Heart left ventricle (tissue), 16 donors: ENCODE data around the gene ATM. TPM values are rescaled to one million over a fixed set of nuclear protein-coding genes. Genes with fewer than 3 reads are reported as not detected.
A peak's percentile ranks its signal among the peaks of the same experiment; 100 is the strongest.

Source experiments
- ATAC-seq, 4 donors: fragments of 200-7000 bp; cut with Tn5 transposase; one replicate each; pipeline ENCODE4 v1.9.1; 2020 to 2022; ENCODE audit warnings: moderate library complexity in 4 of 4, mild to moderate bottlenecking in 3 of 4, moderate number of reproducible peaks in 1 of 4
- DNase-seq, 5 donors: peaks; one replicate each; pipeline ENCODE4 v3.0.0-alpha.2; 2020
- H3K27ac ChIP-seq, 12 donors: fragments of 200-600 bp; sonication (generic) in 4 of 12; one replicate each; pipeline versions ENCODE4 v1.5.0 to v1.8.0; 2016 to 2022; ENCODE audit warnings: mild to moderate bottlenecking in 2 of 12
- H3K27me3 ChIP-seq, 9 donors: fragments of 200-600 bp; sonication (generic) in 2 of 9; one replicate each; pipeline versions ENCODE4 v1.5.1 to v1.8.0; 2016 to 2022; ENCODE audit warnings: mild to moderate bottlenecking in 3 of 9
- H3K36me3 ChIP-seq, 9 donors: fragments of 200-600 bp; sonication (generic) in 2 of 9; one replicate each; pipeline versions ENCODE4 v1.5.0 to v1.8.0; 2018 to 2022; ENCODE audit warnings: mild to moderate bottlenecking in 2 of 9
- H3K4me1 ChIP-seq, 12 donors: fragments of 200-600 bp; sonication (generic) in 4 of 12; one replicate each; pipeline versions ENCODE4 v1.5.0 to v1.8.0; 2016 to 2022; ENCODE audit warnings: mild to moderate bottlenecking in 3 of 12
- H3K4me3 ChIP-seq, 12 donors: fragments of 200-600 bp; sonication (generic) in 4 of 12; one replicate each; pipeline versions ENCODE4 v1.5.0 to v1.8.0; 2017 to 2022; ENCODE audit warnings: mild to moderate bottlenecking in 9 of 12, moderate library complexity in 4 of 12
- H3K9me3 ChIP-seq, 12 donors: fragments of 200-600 bp; sonication (generic) in 4 of 12; one replicate each; pipeline versions ENCODE4 v1.5.0 to v1.8.0; 2016 to 2022; ENCODE audit warnings: mild to moderate bottlenecking in 1 of 12
- POLR2A ChIP-seq, 2 donors: fragments of 450-650 bp; IDR thresholded peaks; one replicate each; pipeline ENCODE4 v1.6.1; 2017; ENCODE audit warnings: antibody characterized with exemption in 2 of 2, mild to moderate bottlenecking in 2 of 2, moderate library complexity in 2 of 2
- WGBS, 4 donors: extraction: QIAGEN DNeasy Blood & Tissue Kit in 2 of 4; methylation state at CpG; one replicate each; pipeline versions ENCODE4 v1.1.5 to v1.1.7; 2013 to 2018; 5-methylcytosine and 5-hydroxymethylcytosine counted together
- intact Hi-C, 10 donors: fragments of 100-400 bp; cut with DNase I; formaldehyde crosslinking; loops; one replicate each; pipeline versions ENCODE4 v1.11.1 to v1.14.2; 2022
- polyA plus RNA-seq, 2 donors: library from polyadenylated mRNA; stranded (reverse); fragments of 200-250 nt; gene quantifications; one replicate each; pipeline ENCODE4 v1.2.3, GENCODE V29; 2013
- total RNA-seq, 9 donors: library from RNA; depleted of rRNA in 2 of 9; stranded (reverse); fragments of >200 nt in 2 of 9; fragmentation: NEBNext Ultra II Directional in 3 of 9; extraction: Animal tissue kit (Norgen Biotek cat#: 25700) in 3 of 9; gene quantifications; one replicate each; pipeline versions ENCODE4 v1.1.0 to v1.2.4, GENCODE V29; 2016 to 2023
- TF ChIP-seq, protein P1 (sequence below), 12 donors: fragments of 200-600 bp; sonication (generic) in 4 of 12; IDR thresholded peaks; one replicate each; pipeline versions ENCODE4 v1.5.0 to v1.8.0; 2018 to 2022; ENCODE audit warnings: antibody characterized with exemption in 12 of 12, mild to moderate bottlenecking in 5 of 12
- donor health status: ischemic (EF 13 %, LVEDD 7.1; RV severe dilation, severe dysfunction).
- donor health status: healthy with polysubstance abuse.
- donor health status: DM: no; HTN: yes; CAD: no.
- donor health status: DM: no; HTN: no; CAD: no.
- donor health status: ischemic (EF 25% LVEDD 6.9; RV normal size, moderate dysfunction).
- donor health status: ischemic (EF 25% LVEDD 5.7; RV mildly dilated, moderate dysfunction).
- donor health status: healthy.
- donor health status: DM: yes; HTN: yes; CAD: no.
- donor health status: ischemic (EF 35%, LVEDD 5.7; RV mildly dilated, moderate dysfunction).
- donor health status: nonischemic (EF 11% LVEDD 7.7; RV severe dilation, severe dysfunction).
- donor health status: DM: yes; HTN: yes; CAD: no.
- donor health status: PGD.
- donor health status: ischemic (EF 29% LVEDD 5.4; RV normal size, mild dysfunction).
- donor health status: nonischemic (EF 23%, LVEDD 6.1; RV moderate dilation, normal function).

ATM gene
- total and polyA plus RNA-seq, 11 donors: 14.0 to 50.8 (median 31.2) TPM

DNA sequence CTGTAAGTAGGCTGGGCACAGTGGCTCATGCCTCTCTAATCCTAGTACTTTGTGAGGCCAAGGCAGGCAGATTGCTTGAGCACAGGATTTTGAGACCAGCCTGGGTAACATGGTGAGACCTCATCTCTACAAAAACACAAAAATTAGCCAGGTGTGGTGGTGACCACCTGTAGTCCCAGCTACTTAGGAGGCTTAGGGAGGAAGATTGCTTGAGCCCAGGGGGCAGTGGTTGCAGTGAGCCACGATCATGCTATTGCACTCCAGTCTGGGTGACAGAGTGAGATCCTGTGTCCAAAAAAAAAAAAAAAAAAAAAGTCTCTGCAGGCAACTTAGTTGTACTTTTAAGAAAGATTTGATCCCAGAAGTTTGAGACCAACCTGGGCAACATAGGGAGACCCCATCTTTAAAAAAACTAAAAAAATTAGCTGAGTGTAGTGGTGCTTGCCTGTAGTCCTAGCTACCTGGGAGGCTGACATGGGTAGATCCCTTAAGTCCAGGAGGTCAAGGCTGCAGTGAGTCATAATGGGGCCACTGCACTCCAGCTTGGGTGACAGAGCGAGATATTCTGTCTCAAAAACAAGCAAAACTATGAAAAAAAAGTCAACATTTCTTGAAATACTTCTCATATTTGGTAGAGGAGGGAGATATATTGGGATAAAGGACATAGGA is 10.5 kb downstream of the ATM start:
- intact Hi-C loops: no loop called here
- no peak for DNase-seq
- H3K4me3 ChIP-seq: no peak overlapping the region
- peaks cover 0 to 3% (median 0%) of the 10 kb centered on the region in 12 donors for H3K9me3 ChIP-seq
- H3K36me3 ChIP-seq: peaks cover 0 to 97% (median 69%) of the 10 kb centered on the region in 9 donors
- H3K4me1 ChIP-seq: peaks cover 0 to 32% (median 0%) of the 10 kb centered on the region in 12 donors
- TF ChIP-seq, protein P1, sequence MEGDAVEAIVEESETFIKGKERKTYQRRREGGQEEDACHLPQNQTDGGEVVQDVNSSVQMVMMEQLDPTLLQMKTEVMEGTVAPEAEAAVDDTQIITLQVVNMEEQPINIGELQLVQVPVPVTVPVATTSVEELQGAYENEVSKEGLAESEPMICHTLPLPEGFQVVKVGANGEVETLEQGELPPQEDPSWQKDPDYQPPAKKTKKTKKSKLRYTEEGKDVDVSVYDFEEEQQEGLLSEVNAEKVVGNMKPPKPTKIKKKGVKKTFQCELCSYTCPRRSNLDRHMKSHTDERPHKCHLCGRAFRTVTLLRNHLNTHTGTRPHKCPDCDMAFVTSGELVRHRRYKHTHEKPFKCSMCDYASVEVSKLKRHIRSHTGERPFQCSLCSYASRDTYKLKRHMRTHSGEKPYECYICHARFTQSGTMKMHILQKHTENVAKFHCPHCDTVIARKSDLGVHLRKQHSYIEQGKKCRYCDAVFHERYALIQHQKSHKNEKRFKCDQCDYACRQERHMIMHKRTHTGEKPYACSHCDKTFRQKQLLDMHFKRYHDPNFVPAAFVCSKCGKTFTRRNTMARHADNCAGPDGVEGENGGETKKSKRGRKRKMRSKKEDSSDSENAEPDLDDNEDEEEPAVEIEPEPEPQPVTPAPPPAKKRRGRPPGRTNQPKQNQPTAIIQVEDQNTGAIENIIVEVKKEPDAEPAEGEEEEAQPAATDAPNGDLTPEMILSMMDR (IDR thresholded peaks at IDR 0.05): no peak
- TF ChIP-seq POLR2A (IDR thresholded peaks at IDR 0.05): no peak
- ATAC-seq: no peak
- peak overlapping the region in 1 of 12 donors; percentile 20 for H3K27ac ChIP-seq
- 97 to 99% (median 98%) methylated on average over 2 of the region's 2 CpGs for WGBS, 4 donors
- H3K27me3 ChIP-seq: no peaks in the 10 kb centered on the region

DNA sequence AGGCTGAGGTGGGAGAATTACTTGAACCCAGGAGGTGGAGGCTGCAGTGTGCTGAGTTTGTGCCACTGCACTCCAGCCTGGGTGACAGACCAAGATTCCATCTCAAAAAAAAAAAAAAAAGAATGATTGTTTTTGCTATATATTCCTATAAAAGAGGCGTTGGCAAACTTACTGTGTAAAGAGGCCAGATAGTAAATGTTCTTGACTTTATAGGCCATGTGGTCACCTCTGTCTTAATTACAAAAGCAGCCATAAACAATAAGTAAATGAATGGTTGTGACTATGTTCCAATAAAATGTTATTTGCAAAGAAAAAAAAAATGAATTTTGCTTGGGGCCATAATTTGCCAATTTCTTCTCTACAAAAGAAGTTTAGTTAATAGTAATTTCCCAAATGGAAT is 12.3 kb downstream of the ATM start:
- peaks cover 0 to 3% (median 0%) of the 10 kb centered on the region in 12 donors for H3K9me3 ChIP-seq
- no peak for ATAC-seq
- TF ChIP-seq POLR2A (IDR thresholded peaks at IDR 0.05): no peak
- TF ChIP-seq, protein P1 (IDR thresholded peaks at IDR 0.05): no peak
- H3K4me3 ChIP-seq: no peak overlapping the region
- DNase-seq: no peak
- no peaks in the 10 kb centered on the region for H3K27me3 ChIP-seq
- peak overlapping the region in 1 of 12 donors; percentile 83 for H3K27ac ChIP-seq
- intact Hi-C loops: no loop called here
- H3K36me3 ChIP-seq: peaks cover 0 to 97% (median 67%) of the 10 kb centered on the region in 9 donors
- WGBS, 4 donors: 91 to 98% (median 94%) methylated on average over 1 of the region's 1 CpG
- H3K4me1 ChIP-seq: peaks cover 0 to 44% (median 0%) of the 10 kb centered on the region in 12 donors

DNA sequence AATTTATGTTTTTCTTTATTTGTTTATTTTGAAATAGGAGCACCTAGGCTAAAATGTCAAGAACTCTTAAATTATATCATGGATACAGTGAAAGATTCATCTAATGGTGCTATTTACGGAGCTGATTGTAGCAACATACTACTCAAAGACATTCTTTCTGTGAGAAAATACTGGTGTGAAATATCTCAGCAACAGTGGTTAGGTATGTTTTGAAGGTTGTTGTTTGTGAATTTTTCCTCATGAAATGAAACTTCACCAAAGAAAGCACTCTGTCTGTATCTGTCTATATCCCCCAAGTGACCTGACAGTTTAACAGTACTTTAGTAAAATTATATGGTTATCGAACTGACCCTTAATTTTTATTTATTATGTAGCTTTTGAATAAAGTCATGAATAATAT is 12.8 kb downstream of the ATM start:
- Histone ChIP-seq H3K36me3 (peaks cover 0 to 97% (median 67%) of the 10 kb centered on the region in 9 donors), H3K27me3 (no peaks in the 10 kb centered on the region), H3K9me3 (peaks cover 0 to 3% (median 0%) of the 10 kb centered on the region in 12 donors), H3K4me3 (no peak overlapping the region), H3K27ac (peak overlapping the region in 1 of 12 donors; percentile 83), H3K4me1 (peaks cover 0 to 44% (median 0%) of the 10 kb centered on the region in 12 donors)
- ATAC-seq (no peak), DNase-seq (no peak)
- intact Hi-C loops: no loop called here
- WGBS, 4 donors: 91 to 98% (median 97%) methylated on average over 2 of the region's 2 CpGs
- TF ChIP-seq, protein P1 (IDR thresholded peaks at IDR 0.05): no peak
- no peak for TF ChIP-seq POLR2A (IDR thresholded peaks at IDR 0.05)

DNA sequence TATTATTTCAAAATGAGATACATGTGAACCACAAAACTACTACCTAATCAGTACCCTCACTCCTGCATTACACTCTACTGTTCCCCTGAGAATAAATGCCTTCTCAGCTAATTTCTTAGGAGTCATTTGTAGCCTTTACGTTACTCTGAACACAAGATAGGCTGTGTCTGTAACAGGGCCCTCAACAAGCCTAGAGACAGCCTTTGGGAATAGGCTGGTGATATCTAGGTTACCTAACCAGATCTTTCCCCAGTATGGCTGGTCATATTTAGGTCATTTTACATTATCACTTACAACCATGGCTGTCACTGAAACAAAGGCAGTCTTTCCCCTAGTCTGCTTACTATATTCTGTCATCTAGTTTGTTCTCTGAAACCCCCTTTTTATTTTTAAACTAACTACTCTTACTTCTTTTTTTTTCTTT is 14.2 kb downstream of the ATM start:
- Histone ChIP-seq H3K4me3 (no peak overlapping the region), H3K27me3 (no peaks in the 10 kb centered on the region), H3K27ac (peak overlapping the region in 2 of 12 donors; percentile 25 to 83), H3K9me3 (peaks cover 0 to 3% (median 0%) of the 10 kb centered on the region in 12 donors), H3K36me3 (peaks cover 0 to 97% (median 61%) of the 10 kb centered on the region in 9 donors), H3K4me1 (peaks cover 0 to 44% (median 0%) of the 10 kb centered on the region in 12 donors)
- no peak for DNase-seq
- WGBS, 4 donors: 89 to 100% (median 95%) methylated on average over 1 of the region's 1 CpG
- intact Hi-C loops: no loop called here
- TF ChIP-seq POLR2A (IDR thresholded peaks at IDR 0.05): no peak
- TF ChIP-seq, protein P1 (IDR thresholded peaks at IDR 0.05): no peak
- ATAC-seq: no peak
